Neural cell (in vitro differentiated cells): ENCODE measurements around the gene BRSK2. TPM values are rescaled to one million over a fixed set of nuclear protein-coding genes. Genes with fewer than 3 reads are reported as not detected.

ENCODE experiments used
- H2AFZ ChIP-seq: fragments of 200-600, 300-800 bp; sonication (generic), shearing (Covaris generic); 2 replicates; pipeline ENCODE4 v1.6.0; 2014; ENCODE audit warnings: low read depth, mild to moderate bottlenecking, antibody characterized with exemption, low read length, moderate library complexity
- H3F3A ChIP-seq: fragments of 200-600 bp; shearing (Covaris generic); 2 replicates; pipeline ENCODE4 v1.6.1; 2016; ENCODE audit warnings: mild to moderate bottlenecking, moderate library complexity, mixed read lengths, antibody characterized with exemption, low read length; ENCODE audit not compliant: insufficient read depth, poor library complexity, severe bottlenecking
- H3K27ac ChIP-seq: fragments of 200-600, 300-800 bp; sonication (generic), shearing (Covaris generic); 2 replicates; pipeline ENCODE4 v1.5.1; 2014; ENCODE audit warnings: mild to moderate bottlenecking, low read length, moderate library complexity
- H3K27me3 ChIP-seq: fragments of 300-800, 200-600 bp; sonication (generic), shearing (Covaris generic); 2 replicates; pipeline ENCODE4 v1.6.0; 2014; ENCODE audit warnings: mild to moderate bottlenecking, low read depth, low read length, moderate library complexity; ENCODE audit not compliant: insufficient read depth
- H3K36me3 ChIP-seq: fragments of 300-800, 200-600 bp; sonication (generic), shearing (Covaris generic); 2 replicates; pipeline ENCODE4 v1.5.1; 2014; ENCODE audit warnings: mild to moderate bottlenecking, antibody characterized with exemption, low read length, moderate library complexity; ENCODE audit not compliant: insufficient read depth
- H3K4me2 ChIP-seq: fragments of 300-800, 200-600 bp; sonication (generic), shearing (Covaris generic); 2 replicates; pipeline ENCODE4 v1.6.0; 2014; ENCODE audit warnings: mild to moderate bottlenecking, low read length
- H3K4me3 ChIP-seq: fragments of 300-800, 200-600 bp; sonication (generic), shearing (Covaris generic); 2 replicates; pipeline ENCODE4 v1.5.1; 2014; ENCODE audit warnings: mild to moderate bottlenecking, low read length, moderate library complexity
- H3K79me2 ChIP-seq: fragments of 200-600 bp; shearing (Covaris generic); replicated peaks from 2 replicates; pipeline ENCODE4 v1.6.0; 2014; ENCODE audit warnings: mild to moderate bottlenecking, low read length, moderate library complexity; ENCODE audit not compliant: insufficient read depth
- H3K9ac ChIP-seq: fragments of 300-800, 200-600 bp; sonication (generic), shearing (Covaris generic); 2 replicates; pipeline ENCODE4 v1.6.1; 2016; ENCODE audit warnings: mild to moderate bottlenecking, low read length, mixed read lengths
- H3K9me2 ChIP-seq: fragments of 200-600 bp; shearing (Covaris generic); 2 replicates; pipeline ENCODE4 v1.6.1; 2016; ENCODE audit warnings: mild to moderate bottlenecking, low read length, mixed read lengths; ENCODE audit not compliant: insufficient read depth
- H3K9me3 ChIP-seq: fragments of 200-600, 300-800 bp; sonication (generic), shearing (Covaris generic); 2 replicates; pipeline ENCODE4 v1.6.1; 2016; ENCODE audit warnings: mild to moderate bottlenecking, mixed run types, low read length, moderate library complexity, mixed read lengths
- H4K20me1 ChIP-seq: fragments of 200-600 bp; shearing (Covaris generic); 2 replicates; pipeline ENCODE4 v1.6.1; 2016; ENCODE audit warnings: mild to moderate bottlenecking, mixed run types; ENCODE audit not compliant: insufficient read depth
- EP300 ChIP-seq: fragments of 450-650 bp; conservative IDR thresholded peaks from 2 replicates; pipeline ENCODE4 v1.6.1; 2014; ENCODE audit warnings: antibody characterized with exemption, mild to moderate bottlenecking, moderate library complexity; ENCODE audit not compliant: poor library complexity, severe bottlenecking
- EZH2 ChIP-seq: fragments of 200-600, 300-800 bp; shearing (Covaris generic), sonication (generic); IDR thresholded peaks from 2 replicates; pipeline ENCODE4 v1.6.1; 2014; ENCODE audit warnings: antibody characterized with exemption, low read length, borderline replicate concordance, mild to moderate bottlenecking; ENCODE audit not compliant: insufficient read depth, poor library complexity, severe bottlenecking
- MXI1 ChIP-seq: fragments of 450-650 bp; conservative IDR thresholded peaks from 2 replicates; pipeline ENCODE4 v1.6.1; 2014; ENCODE audit warnings: antibody characterized with exemption, mild to moderate bottlenecking; ENCODE audit not compliant: poor library complexity, severe bottlenecking
- POLR2AphosphoS5 ChIP-seq: IDR thresholded peaks from 2 replicates; pipeline ENCODE4 v1.6.1; 2012
- RAD21 ChIP-seq: fragments of 450-650 bp; conservative IDR thresholded peaks from 2 replicates; pipeline ENCODE4 v1.6.1; 2014; ENCODE audit warnings: antibody characterized with exemption, mild to moderate bottlenecking, moderate library complexity
- SMC3 ChIP-seq: fragments of 450-650 bp; conservative IDR thresholded peaks from 2 replicates; pipeline ENCODE4 v1.6.1; 2014; ENCODE audit warnings: antibody characterized with exemption, mild to moderate bottlenecking, moderate library complexity; ENCODE audit not compliant: poor library complexity
- TAF1 ChIP-seq: IDR thresholded peaks from 2 replicates; pipeline ENCODE4 v1.6.1; 2012; ENCODE audit warnings: low read depth
- polyA plus RNA-seq: library from polyadenylated mRNA; depleted of rRNA; stranded (reverse); fragments of >200 nt; gene quantifications from 2 replicates; pipeline ENCODE4 v1.2.3, GENCODE V29; 2014
- TF ChIP-seq, protein P1 (sequence below): IDR thresholded peaks from 2 replicates; pipeline ENCODE4 v1.6.1; 2012; ENCODE audit warnings: borderline replicate concordance
- TF ChIP-seq, protein P2 (sequence below): fragments of 450-650 bp; IDR thresholded peaks from 2 replicates; pipeline ENCODE4 v1.5.1; 2014; ENCODE audit warnings: antibody characterized with exemption, mild to moderate bottlenecking, moderate library complexity; ENCODE audit not compliant: poor library complexity, severe bottlenecking

Gene BRSK2
- polyA plus RNA-seq, 1 donor from 2014 or later: 47.5 TPM

DNA sequence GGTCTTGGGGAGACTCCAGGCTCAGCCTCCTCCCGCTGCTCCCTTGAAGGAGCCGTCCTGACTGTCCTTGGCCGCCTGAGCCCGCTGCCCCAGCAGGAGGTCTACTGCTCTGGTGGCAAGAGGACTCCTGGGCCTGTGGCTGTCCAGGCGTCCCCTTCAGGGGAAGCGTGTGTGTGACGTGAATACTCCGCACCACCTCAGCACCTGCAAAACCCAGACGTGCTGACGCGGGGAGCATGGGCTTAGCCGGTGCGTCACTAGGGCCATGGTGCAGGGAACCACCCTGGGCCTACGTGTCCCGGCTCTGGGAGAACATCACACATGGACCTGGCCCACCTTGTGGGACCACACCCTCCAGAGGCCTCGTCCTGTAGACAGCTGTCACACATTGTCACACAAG lies 30.2 kb upstream of the BRSK2 start:
- H4K20me1 ChIP-seq: no peaks in the 10 kb centered on the region
- H3F3A ChIP-seq: no peaks in the 10 kb centered on the region
- H3K27ac ChIP-seq: no peak overlapping the region
- no peak overlapping the region for H3K9ac ChIP-seq
- no peaks in the 10 kb centered on the region for H3K9me2 ChIP-seq
- no peaks in the 10 kb centered on the region for H3K79me2 ChIP-seq
- H3K4me3 ChIP-seq: no peak overlapping the region
- peaks cover 2% of the 10 kb centered on the region for H3K9me3 ChIP-seq
- TF ChIP-seq POLR2AphosphoS5 (no peak), RAD21 (no peak), SMC3 (no peak), EP300 (no peak), EZH2 (no peak), MXI1 (no peak), TAF1 (no peak)
- TF ChIP-seq, protein P1, sequence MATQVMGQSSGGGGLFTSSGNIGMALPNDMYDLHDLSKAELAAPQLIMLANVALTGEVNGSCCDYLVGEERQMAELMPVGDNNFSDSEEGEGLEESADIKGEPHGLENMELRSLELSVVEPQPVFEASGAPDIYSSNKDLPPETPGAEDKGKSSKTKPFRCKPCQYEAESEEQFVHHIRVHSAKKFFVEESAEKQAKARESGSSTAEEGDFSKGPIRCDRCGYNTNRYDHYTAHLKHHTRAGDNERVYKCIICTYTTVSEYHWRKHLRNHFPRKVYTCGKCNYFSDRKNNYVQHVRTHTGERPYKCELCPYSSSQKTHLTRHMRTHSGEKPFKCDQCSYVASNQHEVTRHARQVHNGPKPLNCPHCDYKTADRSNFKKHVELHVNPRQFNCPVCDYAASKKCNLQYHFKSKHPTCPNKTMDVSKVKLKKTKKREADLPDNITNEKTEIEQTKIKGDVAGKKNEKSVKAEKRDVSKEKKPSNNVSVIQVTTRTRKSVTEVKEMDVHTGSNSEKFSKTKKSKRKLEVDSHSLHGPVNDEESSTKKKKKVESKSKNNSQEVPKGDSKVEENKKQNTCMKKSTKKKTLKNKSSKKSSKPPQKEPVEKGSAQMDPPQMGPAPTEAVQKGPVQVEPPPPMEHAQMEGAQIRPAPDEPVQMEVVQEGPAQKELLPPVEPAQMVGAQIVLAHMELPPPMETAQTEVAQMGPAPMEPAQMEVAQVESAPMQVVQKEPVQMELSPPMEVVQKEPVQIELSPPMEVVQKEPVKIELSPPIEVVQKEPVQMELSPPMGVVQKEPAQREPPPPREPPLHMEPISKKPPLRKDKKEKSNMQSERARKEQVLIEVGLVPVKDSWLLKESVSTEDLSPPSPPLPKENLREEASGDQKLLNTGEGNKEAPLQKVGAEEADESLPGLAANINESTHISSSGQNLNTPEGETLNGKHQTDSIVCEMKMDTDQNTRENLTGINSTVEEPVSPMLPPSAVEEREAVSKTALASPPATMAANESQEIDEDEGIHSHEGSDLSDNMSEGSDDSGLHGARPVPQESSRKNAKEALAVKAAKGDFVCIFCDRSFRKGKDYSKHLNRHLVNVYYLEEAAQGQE: no peak
- TF ChIP-seq, protein P2, sequence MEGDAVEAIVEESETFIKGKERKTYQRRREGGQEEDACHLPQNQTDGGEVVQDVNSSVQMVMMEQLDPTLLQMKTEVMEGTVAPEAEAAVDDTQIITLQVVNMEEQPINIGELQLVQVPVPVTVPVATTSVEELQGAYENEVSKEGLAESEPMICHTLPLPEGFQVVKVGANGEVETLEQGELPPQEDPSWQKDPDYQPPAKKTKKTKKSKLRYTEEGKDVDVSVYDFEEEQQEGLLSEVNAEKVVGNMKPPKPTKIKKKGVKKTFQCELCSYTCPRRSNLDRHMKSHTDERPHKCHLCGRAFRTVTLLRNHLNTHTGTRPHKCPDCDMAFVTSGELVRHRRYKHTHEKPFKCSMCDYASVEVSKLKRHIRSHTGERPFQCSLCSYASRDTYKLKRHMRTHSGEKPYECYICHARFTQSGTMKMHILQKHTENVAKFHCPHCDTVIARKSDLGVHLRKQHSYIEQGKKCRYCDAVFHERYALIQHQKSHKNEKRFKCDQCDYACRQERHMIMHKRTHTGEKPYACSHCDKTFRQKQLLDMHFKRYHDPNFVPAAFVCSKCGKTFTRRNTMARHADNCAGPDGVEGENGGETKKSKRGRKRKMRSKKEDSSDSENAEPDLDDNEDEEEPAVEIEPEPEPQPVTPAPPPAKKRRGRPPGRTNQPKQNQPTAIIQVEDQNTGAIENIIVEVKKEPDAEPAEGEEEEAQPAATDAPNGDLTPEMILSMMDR: no peak
- H3K4me2 ChIP-seq: no peak overlapping the region
- no peaks in the 10 kb centered on the region for H3K36me3 ChIP-seq
- H3K27me3 ChIP-seq: no peaks in the 10 kb centered on the region
- H2AFZ ChIP-seq: no peak overlapping the region

DNA sequence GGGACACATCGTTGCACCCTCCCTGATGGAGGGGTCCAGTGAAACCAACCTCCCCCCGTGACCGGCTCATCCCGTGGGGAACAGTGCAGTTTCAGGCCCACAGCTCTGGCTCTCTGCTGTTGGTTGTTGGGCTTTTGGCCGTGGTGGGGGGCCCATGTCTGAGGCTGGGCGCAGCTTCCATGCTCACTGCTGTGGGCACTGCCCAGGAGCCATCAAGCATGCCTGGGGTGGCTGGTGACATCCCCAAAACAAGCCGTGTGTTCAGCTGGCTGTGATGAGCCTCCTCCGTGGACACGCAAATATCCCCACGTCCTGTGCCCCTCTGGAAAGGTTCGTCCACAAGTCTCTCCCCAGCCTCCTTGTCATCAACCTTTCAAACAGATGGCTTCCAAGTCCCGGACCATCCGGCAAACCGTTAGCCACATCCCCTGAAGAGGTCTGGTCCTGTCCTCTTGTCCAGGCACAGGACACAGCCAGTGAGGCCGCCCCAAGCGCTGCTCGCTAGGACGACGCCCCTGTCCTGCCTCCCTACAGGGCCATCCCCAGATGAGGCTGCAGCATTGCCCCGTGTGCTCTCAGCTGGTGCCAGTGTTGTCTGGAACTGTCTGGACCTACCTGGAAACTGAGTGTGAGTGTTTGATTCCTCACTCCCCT lies 29.4 kb upstream of the BRSK2 start:
- H3K36me3 ChIP-seq: no peaks in the 10 kb centered on the region
- H3K9me3 ChIP-seq: peaks cover 2% of the 10 kb centered on the region
- no peaks in the 10 kb centered on the region for H3F3A ChIP-seq
- H3K27me3 ChIP-seq: no peaks in the 10 kb centered on the region
- H3K9me2 ChIP-seq: no peaks in the 10 kb centered on the region
- H3K4me2 ChIP-seq: no peak overlapping the region
- H4K20me1 ChIP-seq: no peaks in the 10 kb centered on the region
- no peak overlapping the region for H3K4me3 ChIP-seq
- no peak for TF ChIP-seq SMC3
- H2AFZ ChIP-seq: no peak overlapping the region
- H3K27ac ChIP-seq: no peak overlapping the region
- H3K9ac ChIP-seq: no peak overlapping the region
- no peaks in the 10 kb centered on the region for H3K79me2 ChIP-seq

DNA sequence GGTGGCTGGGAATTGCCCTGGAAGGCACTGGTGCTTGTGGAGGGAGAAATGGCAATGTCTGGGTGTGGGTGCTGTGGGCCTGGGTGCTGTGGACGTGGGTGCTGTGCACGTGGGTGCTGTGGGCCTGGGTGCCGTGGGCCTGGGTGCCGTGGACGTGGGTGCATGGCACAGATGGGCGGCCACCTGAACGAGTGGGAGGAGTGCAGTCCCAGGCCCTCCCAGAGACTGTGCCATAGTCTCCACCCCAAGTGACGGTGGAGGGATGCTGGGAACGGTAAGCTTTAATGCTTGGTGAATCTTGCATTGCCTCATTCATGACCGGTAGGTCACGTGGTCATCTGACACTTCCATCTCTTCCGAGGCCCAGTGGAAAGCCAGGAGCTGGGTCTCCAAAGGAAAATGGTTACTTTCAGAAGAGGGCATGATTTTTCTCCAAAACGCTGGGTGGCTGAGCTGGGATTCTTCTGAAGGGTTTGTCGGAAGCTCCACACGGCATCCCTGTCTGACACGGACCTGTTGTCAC lies 28.8 kb upstream of the BRSK2 start:
- H3K4me2 ChIP-seq: no peak overlapping the region
- no peaks in the 10 kb centered on the region for H3K27me3 ChIP-seq
- no peaks in the 10 kb centered on the region for H3K79me2 ChIP-seq
- H3K36me3 ChIP-seq: no peaks in the 10 kb centered on the region
- no peak overlapping the region for H3K9ac ChIP-seq
- no peaks in the 10 kb centered on the region for H4K20me1 ChIP-seq
- no peaks in the 10 kb centered on the region for H3F3A ChIP-seq
- TF ChIP-seq, protein P2: no peak
- no peak for TF ChIP-seq RAD21
- TF ChIP-seq EZH2: no peak
- TF ChIP-seq, protein P1: no peak
- peaks cover 2% of the 10 kb centered on the region for H3K9me3 ChIP-seq
- no peak overlapping the region for H3K4me3 ChIP-seq
- no peak overlapping the region for H2AFZ ChIP-seq
- no peak overlapping the region for H3K27ac ChIP-seq
- H3K9me2 ChIP-seq: no peaks in the 10 kb centered on the region
